ENCODE data around the gene TNS2. TPM values are rescaled to one million over a fixed set of nuclear protein-coding genes. Genes with fewer than 3 reads are reported as not detected.

Gene TNS2
- total and polyA plus RNA-seq, 9 of the 15 experiments (the other 6 are each of a cell fraction or from before 2014, with no cell fraction given), result 0.28 to 3.1 (median 1.2) TPM; not detected in 1

DNA sequence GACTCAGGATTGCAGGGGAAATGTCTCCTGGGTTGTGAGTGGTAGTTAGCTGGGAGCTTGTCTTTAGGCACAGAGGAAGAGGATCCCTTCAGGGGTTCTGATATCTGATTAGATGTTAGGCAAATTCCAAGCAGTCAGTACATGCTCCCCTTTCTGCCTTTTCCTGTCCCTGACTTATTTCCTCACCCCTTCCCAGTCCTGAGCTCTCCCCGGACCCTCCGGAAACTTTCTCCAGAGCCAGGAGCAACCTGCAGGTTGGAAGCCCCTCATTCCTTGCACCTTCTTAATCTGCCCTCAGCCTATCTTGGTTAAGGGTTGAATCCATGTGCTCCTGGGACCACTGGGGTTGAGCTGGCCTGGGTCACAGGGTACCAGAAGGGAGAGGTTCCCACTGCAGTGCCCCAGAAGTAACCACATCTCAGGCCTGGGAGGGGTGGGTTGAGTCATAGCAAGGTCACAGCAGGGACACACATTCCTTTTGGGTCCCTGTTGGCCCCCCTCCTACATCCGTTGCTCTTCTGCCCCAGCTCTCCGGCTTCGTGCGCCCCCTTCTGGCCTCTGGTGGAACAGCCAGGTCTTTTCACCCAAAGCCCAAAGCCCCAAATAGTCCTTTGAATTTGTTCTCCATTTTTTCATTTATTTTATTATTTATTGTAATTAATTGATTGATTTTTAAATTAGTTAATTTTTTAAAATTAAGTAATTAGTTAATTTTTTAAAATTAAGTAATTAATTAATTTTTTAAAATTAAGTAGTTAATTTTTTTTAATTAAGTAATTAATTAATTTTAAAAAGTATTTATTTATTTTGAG lies 49.4 kb downstream of the TNS2 start (continued):
- TF ChIP-seq, protein P1, sequence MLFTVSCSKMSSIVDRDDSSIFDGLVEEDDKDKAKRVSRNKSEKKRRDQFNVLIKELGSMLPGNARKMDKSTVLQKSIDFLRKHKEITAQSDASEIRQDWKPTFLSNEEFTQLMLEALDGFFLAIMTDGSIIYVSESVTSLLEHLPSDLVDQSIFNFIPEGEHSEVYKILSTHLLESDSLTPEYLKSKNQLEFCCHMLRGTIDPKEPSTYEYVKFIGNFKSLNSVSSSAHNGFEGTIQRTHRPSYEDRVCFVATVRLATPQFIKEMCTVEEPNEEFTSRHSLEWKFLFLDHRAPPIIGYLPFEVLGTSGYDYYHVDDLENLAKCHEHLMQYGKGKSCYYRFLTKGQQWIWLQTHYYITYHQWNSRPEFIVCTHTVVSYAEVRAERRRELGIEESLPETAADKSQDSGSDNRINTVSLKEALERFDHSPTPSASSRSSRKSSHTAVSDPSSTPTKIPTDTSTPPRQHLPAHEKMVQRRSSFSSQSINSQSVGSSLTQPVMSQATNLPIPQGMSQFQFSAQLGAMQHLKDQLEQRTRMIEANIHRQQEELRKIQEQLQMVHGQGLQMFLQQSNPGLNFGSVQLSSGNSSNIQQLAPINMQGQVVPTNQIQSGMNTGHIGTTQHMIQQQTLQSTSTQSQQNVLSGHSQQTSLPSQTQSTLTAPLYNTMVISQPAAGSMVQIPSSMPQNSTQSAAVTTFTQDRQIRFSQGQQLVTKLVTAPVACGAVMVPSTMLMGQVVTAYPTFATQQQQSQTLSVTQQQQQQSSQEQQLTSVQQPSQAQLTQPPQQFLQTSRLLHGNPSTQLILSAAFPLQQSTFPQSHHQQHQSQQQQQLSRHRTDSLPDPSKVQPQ (CRISPR knock-in tag; IDR thresholded peaks at IDR 0.05; ENCODE audit: borderline replicate concordance), result no peak
- TF ChIP-seq, protein P2, sequence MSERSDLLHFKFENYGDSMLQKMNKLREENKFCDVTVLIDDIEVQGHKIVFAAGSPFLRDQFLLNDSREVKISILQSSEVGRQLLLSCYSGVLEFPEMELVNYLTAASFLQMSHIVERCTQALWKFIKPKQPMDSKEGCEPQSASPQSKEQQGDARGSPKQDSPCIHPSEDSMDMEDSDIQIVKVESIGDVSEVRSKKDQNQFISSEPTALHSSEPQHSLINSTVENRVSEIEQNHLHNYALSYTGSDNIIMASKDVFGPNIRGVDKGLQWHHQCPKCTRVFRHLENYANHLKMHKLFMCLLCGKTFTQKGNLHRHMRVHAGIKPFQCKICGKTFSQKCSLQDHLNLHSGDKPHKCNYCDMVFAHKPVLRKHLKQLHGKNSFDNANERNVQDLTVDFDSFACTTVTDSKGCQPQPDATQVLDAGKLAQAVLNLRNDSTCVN (CRISPR knock-in tag; IDR thresholded peaks at IDR 0.05), result no peak
- no peak for TF ChIP-seq HNRNPLL (IDR thresholded peaks at IDR 0.05; ENCODE audit: low read depth, low read length, poor library complexity, severe bottlenecking)
- peak; percentile 59; the same call in 1 of the 2 replicates for TF ChIP-seq NR2C2 (CRISPR knock-in tag; IDR thresholded peaks at IDR 0.05)
- no peak for TF ChIP-seq NR2C2 (tag; IDR thresholded peaks at IDR 0.05)
- no peak for TF ChIP-seq PTRF (tag; IDR thresholded peaks at IDR 0.05)
- TF ChIP-seq PTTG1 (tag; IDR thresholded peaks at IDR 0.05; ENCODE audit: low read depth), result no peak
- TF ChIP-seq, protein P3, sequence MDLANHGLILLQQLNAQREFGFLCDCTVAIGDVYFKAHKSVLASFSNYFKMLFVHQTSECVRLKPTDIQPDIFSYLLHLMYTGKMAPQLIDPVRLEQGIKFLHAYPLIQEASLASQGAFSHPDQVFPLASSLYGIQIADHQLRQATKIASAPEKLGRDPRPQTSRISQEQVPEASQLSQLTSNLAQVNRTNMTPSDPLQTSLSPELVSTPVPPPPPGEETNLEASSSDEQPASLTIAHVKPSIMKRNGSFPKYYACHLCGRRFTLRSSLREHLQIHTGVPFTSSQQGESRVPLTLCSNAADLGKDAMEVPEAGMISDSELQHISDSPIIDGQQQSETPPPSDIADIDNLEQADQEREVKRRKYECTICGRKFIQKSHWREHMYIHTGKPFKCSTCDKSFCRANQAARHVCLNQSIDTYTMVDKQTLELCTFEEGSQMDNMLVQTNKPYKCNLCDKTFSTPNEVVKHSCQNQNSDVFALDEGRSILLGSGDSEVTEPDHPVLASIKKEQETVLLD (IDR thresholded peaks at IDR 0.05), result no peak
- TF ChIP-seq, protein P4, sequence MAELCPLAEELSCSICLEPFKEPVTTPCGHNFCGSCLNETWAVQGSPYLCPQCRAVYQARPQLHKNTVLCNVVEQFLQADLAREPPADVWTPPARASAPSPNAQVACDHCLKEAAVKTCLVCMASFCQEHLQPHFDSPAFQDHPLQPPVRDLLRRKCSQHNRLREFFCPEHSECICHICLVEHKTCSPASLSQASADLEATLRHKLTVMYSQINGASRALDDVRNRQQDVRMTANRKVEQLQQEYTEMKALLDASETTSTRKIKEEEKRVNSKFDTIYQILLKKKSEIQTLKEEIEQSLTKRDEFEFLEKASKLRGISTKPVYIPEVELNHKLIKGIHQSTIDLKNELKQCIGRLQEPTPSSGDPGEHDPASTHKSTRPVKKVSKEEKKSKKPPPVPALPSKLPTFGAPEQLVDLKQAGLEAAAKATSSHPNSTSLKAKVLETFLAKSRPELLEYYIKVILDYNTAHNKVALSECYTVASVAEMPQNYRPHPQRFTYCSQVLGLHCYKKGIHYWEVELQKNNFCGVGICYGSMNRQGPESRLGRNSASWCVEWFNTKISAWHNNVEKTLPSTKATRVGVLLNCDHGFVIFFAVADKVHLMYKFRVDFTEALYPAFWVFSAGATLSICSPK (IDR thresholded peaks at IDR 0.05; ENCODE audit: borderline replicate concordance), result no peak
- TF ChIP-seq ELF4 (CRISPR knock-in tag; IDR thresholded peaks at IDR 0.05), result no peak
- peak; percentile 88 for TF ChIP-seq XRCC5 (IDR thresholded peaks at IDR 0.05; ENCODE audit: low read depth, low read length)
